GM21576 (cell line): ENCODE measurements around the gene IGFL1.
"Not testable (repeated sequence)": the region's sequence is repeated elsewhere in the genome, so short reads cannot be mapped to it uniquely, and the experiment has no call there.

Source experiments
- ATAC-seq: cut with Tn5 transposase; IDR thresholded peaks from one replicate; pipeline ENCODE4 v1.9.1; 2021; ENCODE audit warnings: mild to moderate bottlenecking, moderate library complexity; ENCODE audit not compliant: unreplicated experiment

The IGFL1 gene

GRCh38 chr19:46264801-46265200, 35.3 kb downstream of the IGFL1 start:
- not testable (repeated sequence) for ATAC-seq

- ATAC-seq: no peak
These were observed 35.8 kb downstream of the IGFL1 start for GRCh38 chr19:46265217-46265828.

GRCh38 chr19:46269101-46269500, 39.6 kb downstream of the IGFL1 start:
- ATAC-seq: no peak

- no peak for ATAC-seq
These were observed 41.1 kb downstream of the IGFL1 start for GRCh38 chr19:46270521-46271256.

GRCh38 chr19:46271481-46272197, 42.1 kb downstream of the IGFL1 start:
- no peak for ATAC-seq

GRCh38 chr19:46273931-46274330, 44.4 kb downstream of the IGFL1 start:
- ATAC-seq: not testable (repeated sequence)

GRCh38 chr19:46279177-46279576, 49.6 kb downstream of the IGFL1 start:
- ATAC-seq: no peak
